ENCODE data around the gene TIMP3.
"Not testable (repeated sequence)": the region's sequence is repeated elsewhere in the genome, so short reads cannot be mapped to it uniquely, and the experiment has no call there.

Gene TIMP3

GRCh38 chr22:32868946-32869345, 67.4 kb downstream of the TIMP3 start:
- no peak for DNase-seq (ENCODE audit: low spot score)
- ChIA-PET POLR2A (ENCODE audit: low non-redundant PET) (no interaction called here), CTCF (no interaction called here)
- no peak overlapping the region for H3K27ac ChIP-seq
- TF ChIP-seq CTCF (conservative IDR thresholded peaks at IDR 0.05; ENCODE audit: low read depth): no peak

GRCh38 chr22:32870474-32870873, 69.0 kb downstream of the TIMP3 start:
- CTCF ChIA-PET: no interaction called here

GRCh38 chr22:32873604-32874003, 72.1 kb downstream of the TIMP3 start:
- DNase-seq (ENCODE audit: low spot score); POLR2A ChIA-PET (ENCODE audit: low non-redundant PET); CTCF ChIA-PET; H3K27ac ChIP-seq: not testable (repeated sequence)

More at GRCh38 chr22:32870474-32870873, 69.0 kb downstream of the TIMP3 start:
- H3K27ac ChIP-seq: no peak overlapping the region
- TF ChIP-seq CTCF (conservative IDR thresholded peaks at IDR 0.05; ENCODE audit: low read depth): no peak
- DNase-seq (ENCODE audit: low spot score): no peak
- POLR2A ChIA-PET (ENCODE audit: low non-redundant PET): no interaction called here

- no peak for DNase-seq (ENCODE audit: low spot score)
- TF ChIP-seq CTCF (conservative IDR thresholded peaks at IDR 0.05; ENCODE audit: low read depth): no peak
- CTCF ChIA-PET: no interaction called here
- no peak overlapping the region for H3K27ac ChIP-seq
- POLR2A ChIA-PET (ENCODE audit: low non-redundant PET): no interaction called here
Observed at GRCh38 chr22:32874385-32874784, 72.9 kb downstream of the TIMP3 start.

GRCh38 chr22:32874976-32875375, 73.5 kb downstream of the TIMP3 start:
- POLR2A ChIA-PET (ENCODE audit: low non-redundant PET): no interaction called here
- no peak for TF ChIP-seq CTCF (conservative IDR thresholded peaks at IDR 0.05; ENCODE audit: low read depth)

GRCh38 chr22:32876516-32876915, 75.0 kb downstream of the TIMP3 start:
- DNase-seq (ENCODE audit: low spot score): no peak
- H3K27ac ChIP-seq: no peak overlapping the region
- CTCF ChIA-PET: no interaction called here
- no peak for TF ChIP-seq CTCF (conservative IDR thresholded peaks at IDR 0.05; ENCODE audit: low read depth)
- POLR2A ChIA-PET (ENCODE audit: low non-redundant PET): no interaction called here

More at GRCh38 chr22:32874976-32875375, 73.5 kb downstream of the TIMP3 start:
- no peak overlapping the region for H3K27ac ChIP-seq
- no peak for DNase-seq (ENCODE audit: low spot score)
- CTCF ChIA-PET: interaction anchor here (0.7 kb wide), 1 partner anchor 30 kb away, joined by 4 read pairs; no protein-coding TSS in a partner anchor

- DNase-seq (ENCODE audit: low spot score): no peak
- POLR2A ChIA-PET (ENCODE audit: low non-redundant PET): no interaction called here
- CTCF ChIA-PET: no interaction called here
Observed at GRCh38 chr22:32877196-32877595, 75.7 kb downstream of the TIMP3 start.

More at GRCh38 chr22:32877196-32877595, 75.7 kb downstream of the TIMP3 start:
- no peak for TF ChIP-seq CTCF (conservative IDR thresholded peaks at IDR 0.05; ENCODE audit: low read depth)
- H3K27ac ChIP-seq: no peak overlapping the region
